ENCODE results near the gene AFF4. TPM values are rescaled to one million over a fixed set of nuclear protein-coding genes. Genes with fewer than 3 reads are reported as not detected.
"Not testable (repeated sequence)": the region's sequence is repeated elsewhere in the genome, so short reads cannot be mapped to it uniquely, and the experiment has no call there.

AFF4 gene
- total RNA-seq, 1 donor from 2014 or later = 29.2 TPM

DNA sequence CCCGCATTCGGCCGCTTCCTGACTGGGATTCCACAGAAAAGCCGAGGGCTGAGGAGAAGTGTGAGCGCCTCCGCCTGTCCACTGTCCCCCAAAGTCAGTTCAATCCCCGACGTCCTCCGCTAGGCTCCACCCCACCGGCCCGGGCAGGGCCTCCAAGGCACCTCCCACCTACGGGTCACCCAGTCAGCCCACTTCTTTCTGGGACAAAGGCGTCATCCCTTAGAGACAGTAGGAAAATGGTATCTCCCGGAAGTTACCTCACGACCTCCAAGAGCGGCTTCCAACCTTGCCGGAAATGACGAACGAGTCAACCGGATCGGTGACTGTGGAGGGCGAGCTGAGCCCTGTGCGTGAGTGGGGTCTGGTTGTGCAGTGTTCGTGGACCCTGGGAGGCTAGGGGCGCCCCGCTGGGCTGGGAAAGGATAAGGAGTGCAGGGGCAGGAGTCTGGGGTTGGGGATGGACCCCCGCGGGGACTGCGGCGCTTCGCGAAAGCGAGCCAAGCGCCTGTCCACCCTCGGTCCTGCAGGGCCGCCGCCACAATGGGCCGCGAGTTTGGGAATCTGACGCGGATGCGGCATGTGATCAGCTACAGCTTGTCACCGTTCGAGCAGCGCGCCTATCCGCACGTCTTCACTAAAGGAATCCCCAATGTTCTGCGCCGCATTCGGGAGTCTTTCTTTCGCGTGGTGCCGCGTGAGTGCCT, 96.9 kb downstream of the AFF4 start, which contains the start of the genes GDF9 and UQCRQ:
TSS of gene GDF9 (minus strand) at position 128 of the 704 bp plus-strand sequence. CDS start 1,936 bp downstream, outside the sequence.
TSS of gene UQCRQ (plus strand) at position 301 of the 704 bp plus-strand sequence. CDS start at position 541, 240 bp downstream.
- peak; percentile 99 for DNase-seq (ENCODE audit: low read depth)
- peak within 1 kb of the TSS; percentile 86 for H3K4me3 ChIP-seq (ENCODE audit: low read depth, low read length)
- TF ChIP-seq, protein P1, sequence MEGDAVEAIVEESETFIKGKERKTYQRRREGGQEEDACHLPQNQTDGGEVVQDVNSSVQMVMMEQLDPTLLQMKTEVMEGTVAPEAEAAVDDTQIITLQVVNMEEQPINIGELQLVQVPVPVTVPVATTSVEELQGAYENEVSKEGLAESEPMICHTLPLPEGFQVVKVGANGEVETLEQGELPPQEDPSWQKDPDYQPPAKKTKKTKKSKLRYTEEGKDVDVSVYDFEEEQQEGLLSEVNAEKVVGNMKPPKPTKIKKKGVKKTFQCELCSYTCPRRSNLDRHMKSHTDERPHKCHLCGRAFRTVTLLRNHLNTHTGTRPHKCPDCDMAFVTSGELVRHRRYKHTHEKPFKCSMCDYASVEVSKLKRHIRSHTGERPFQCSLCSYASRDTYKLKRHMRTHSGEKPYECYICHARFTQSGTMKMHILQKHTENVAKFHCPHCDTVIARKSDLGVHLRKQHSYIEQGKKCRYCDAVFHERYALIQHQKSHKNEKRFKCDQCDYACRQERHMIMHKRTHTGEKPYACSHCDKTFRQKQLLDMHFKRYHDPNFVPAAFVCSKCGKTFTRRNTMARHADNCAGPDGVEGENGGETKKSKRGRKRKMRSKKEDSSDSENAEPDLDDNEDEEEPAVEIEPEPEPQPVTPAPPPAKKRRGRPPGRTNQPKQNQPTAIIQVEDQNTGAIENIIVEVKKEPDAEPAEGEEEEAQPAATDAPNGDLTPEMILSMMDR (conservative IDR thresholded peaks at IDR 0.05; ENCODE audit: low read depth, low read length) = peak; percentile 38

DNA sequence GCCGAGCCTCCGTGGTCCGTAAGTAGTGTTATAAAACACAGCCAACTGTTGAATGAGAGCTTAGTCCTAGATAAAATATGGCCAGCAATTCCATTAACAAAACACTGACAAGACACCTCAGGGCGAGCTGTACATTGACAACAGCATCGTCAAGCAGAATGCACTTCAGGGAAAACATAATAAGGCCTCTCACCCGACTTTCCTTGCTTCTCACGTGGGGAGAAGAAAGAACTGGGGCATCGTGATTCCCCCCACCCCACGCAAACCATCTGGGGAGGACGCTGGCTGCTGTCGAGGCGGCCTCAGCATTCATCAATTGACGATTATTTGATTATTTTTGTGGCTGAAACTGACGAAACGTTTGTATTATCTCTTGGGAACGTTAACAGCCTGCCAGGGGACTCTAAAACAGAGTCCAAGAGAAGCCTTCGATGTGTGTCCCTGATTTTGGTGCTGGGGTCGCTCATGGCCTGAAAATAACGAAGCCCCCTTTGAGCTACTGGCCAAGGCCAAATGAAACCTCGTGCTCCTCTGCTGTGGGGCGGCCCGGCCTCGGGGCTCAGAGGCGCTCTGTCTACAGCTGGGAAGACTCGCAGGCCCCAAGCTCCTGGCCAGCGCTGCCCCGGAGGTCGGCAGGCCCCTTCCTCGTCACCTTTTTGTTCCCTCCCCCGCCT, 97.6 kb downstream of the AFF4 start:
- TF ChIP-seq, protein P1 (conservative IDR thresholded peaks at IDR 0.05; ENCODE audit: low read depth, low read length) = no peak

DNA sequence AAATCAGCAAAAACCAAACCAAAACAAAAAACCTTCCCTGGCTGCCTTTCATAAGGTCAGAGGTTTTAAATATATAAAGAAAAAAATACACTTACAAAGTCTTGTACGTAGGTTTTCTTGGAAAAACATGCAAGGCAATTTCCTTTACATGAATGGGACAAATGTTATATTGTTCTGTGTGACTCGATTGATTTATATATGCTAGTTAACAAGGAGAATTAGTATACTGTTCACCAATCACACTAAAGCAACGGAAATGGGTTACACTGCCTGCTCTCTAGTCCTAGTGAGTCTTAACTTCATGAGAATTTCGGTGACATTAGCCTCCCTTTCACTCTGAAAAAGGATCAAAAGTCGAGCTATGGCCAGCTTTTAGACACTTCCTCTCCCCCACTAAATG, 102.7 kb downstream of the AFF4 start:
- TF ChIP-seq, protein P1 (conservative IDR thresholded peaks at IDR 0.05; ENCODE audit: low read depth, low read length) = no peak
- H3K4me3 ChIP-seq (ENCODE audit: low read depth, low read length) = no peak overlapping the region
- DNase-seq (ENCODE audit: low read depth) = no peak

More for the DNA sequence above, 97.6 kb downstream of the AFF4 start:
- DNase-seq (ENCODE audit: low read depth) = no peak
- peak overlapping the region; percentile 86 for H3K4me3 ChIP-seq (ENCODE audit: low read depth, low read length)

DNA sequence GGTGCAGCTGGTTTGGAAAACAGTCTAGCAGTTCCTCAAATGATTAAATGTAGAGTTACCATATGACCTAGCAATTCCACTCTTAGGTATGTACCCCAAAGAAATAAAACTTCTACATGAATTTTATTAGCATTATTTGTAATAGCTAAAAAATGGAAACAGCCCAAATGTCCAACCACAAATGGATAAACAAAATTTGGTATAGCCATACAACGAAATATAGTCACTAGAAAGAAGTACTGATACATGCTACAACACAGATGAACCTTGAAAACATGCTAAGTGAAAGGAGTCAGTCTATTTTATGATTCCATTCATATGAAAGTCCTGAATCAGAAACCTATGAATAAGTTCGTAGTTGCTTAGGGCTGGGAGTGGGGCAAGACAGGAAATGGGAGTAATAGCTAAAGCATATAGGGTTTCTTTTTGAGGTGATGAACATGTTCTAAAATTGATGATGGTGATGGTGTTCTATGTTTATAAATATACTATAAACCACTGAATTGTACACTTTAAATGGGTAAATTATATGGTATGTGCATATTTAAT, 103.5 kb downstream of the AFF4 start:
- no peak for DNase-seq (ENCODE audit: low read depth)
- TF ChIP-seq, protein P1 (conservative IDR thresholded peaks at IDR 0.05; ENCODE audit: low read depth, low read length) = no peak
- no peak overlapping the region for H3K4me3 ChIP-seq (ENCODE audit: low read depth, low read length)

DNA sequence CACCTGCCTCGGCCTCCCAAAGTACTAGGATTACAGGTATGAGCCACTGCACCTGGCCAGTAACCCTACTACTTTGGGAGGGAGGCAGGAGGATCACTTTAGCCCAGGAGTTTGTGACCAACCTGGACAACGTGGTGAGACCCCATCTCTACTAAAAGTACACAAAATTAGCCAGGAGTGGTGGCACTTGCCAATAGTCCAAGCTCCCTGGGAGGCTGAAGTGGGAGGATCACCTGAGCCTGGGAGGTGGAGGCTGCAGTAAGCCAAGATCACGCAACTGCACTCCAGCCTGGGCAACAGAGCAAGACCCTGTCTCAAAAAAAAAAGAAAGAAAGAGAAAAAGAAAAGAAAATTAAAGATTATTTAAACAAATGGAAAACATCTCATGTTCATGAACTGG, 107.4 kb downstream of the AFF4 start:
- no peak overlapping the region for H3K4me3 ChIP-seq (ENCODE audit: low read depth, low read length)
- no peak for DNase-seq (ENCODE audit: low read depth)
- TF ChIP-seq, protein P1 (conservative IDR thresholded peaks at IDR 0.05; ENCODE audit: low read depth, low read length) = no peak

GRCh38 chr5:132854992-132855391, 108.4 kb downstream of the AFF4 start:
- H3K4me3 ChIP-seq (ENCODE audit: low read depth, low read length); DNase-seq (ENCODE audit: low read depth): not testable (repeated sequence)

- DNase-seq (ENCODE audit: low read depth) = no peak
- TF ChIP-seq, protein P1 (conservative IDR thresholded peaks at IDR 0.05; ENCODE audit: low read depth, low read length) = no peak
- H3K4me3 ChIP-seq (ENCODE audit: low read depth, low read length) = no peak overlapping the region
Observed at GRCh38 chr5:132854301-132854700, 109.1 kb downstream of the AFF4 start.

All from epithelial cell of proximal tubule (primary cell).